Endodermal cell (in vitro differentiated cells): ENCODE results near the gene PLCL2. TPM values are rescaled to one million over a fixed set of nuclear protein-coding genes. Genes with fewer than 3 reads are reported as not detected.

ENCODE experiments used
- DNase-seq: peaks from one replicate; pipeline ENCODE4 v3.0.0-alpha.2; 2017
- H3K27ac ChIP-seq: 2 replicates; pipeline ENCODE4 v1.5.1; 2013; ENCODE audit warnings: mild to moderate bottlenecking, low read depth, low read length, moderate library complexity
- H3K27me3 ChIP-seq: 2 replicates; pipeline ENCODE4 v1.6.1; 2013; ENCODE audit warnings: mild to moderate bottlenecking, low read length, moderate library complexity; ENCODE audit not compliant: insufficient read depth, control insufficient read depth, poor library complexity, severe bottlenecking
- H3K36me3 ChIP-seq: 2 replicates; pipeline ENCODE4 v1.7.0; 2013; ENCODE audit warnings: mild to moderate bottlenecking, low read length, moderate library complexity; ENCODE audit not compliant: control insufficient read depth, insufficient read depth
- H3K4me1 ChIP-seq: one replicate; pipeline ENCODE4 v1.7.0; 2013; ENCODE audit warnings: low read length; ENCODE audit not compliant: control insufficient read depth, insufficient read depth
- H3K4me3 ChIP-seq: 2 replicates; pipeline ENCODE4 v1.5.1; 2013; ENCODE audit warnings: mild to moderate bottlenecking, low read length, moderate library complexity
- H3K9ac ChIP-seq: 2 replicates; pipeline ENCODE4 v1.6.1; 2013; ENCODE audit warnings: mild to moderate bottlenecking, low read length, moderate library complexity; ENCODE audit not compliant: poor library complexity, severe bottlenecking; ENCODE audit errors: extremely low read depth
- H3K9me3 ChIP-seq: 2 replicates; pipeline ENCODE4 v1.6.1; 2013; ENCODE audit warnings: mild to moderate bottlenecking, low read length, moderate library complexity; ENCODE audit not compliant: control insufficient read depth
- H3K27ac Mint-ChIP-seq: 2 replicates; pipeline ENCODE4 v1.8.0; 2020; ENCODE audit warnings: mixed read lengths
- H3K27me3 Mint-ChIP-seq: 2 replicates; pipeline ENCODE4 v1.8.0; 2021; ENCODE audit warnings: mild to moderate bottlenecking, mixed read lengths; ENCODE audit not compliant: insufficient read depth
- H3K36me3 Mint-ChIP-seq: 2 replicates; pipeline ENCODE4 v1.8.0; 2020; ENCODE audit warnings: low read depth, mixed read lengths
- H3K4me1 Mint-ChIP-seq: 2 replicates; pipeline ENCODE4 v1.8.0; 2020; ENCODE audit warnings: mixed read lengths
- H3K4me3 Mint-ChIP-seq: 2 replicates; pipeline ENCODE4 v1.8.0; 2020; ENCODE audit warnings: mild to moderate bottlenecking, moderate library complexity, mixed read lengths
- H3K9me3 Mint-ChIP-seq: 2 replicates; pipeline ENCODE4 v1.8.0; 2020; ENCODE audit warnings: mild to moderate bottlenecking, mixed read lengths
- WGBS, 2 experiments: methylation state at CpG; one replicate each; pipeline versions ENCODE4 v1.1.5 to v1.1.7; 2013; ENCODE audit warnings: missing lambda C conversion rate in 2 of 2, mixed read lengths in 1 of 2; ENCODE audit not compliant: insufficient coverage in 1 of 2, insufficient read length in 1 of 2; 5-methylcytosine and 5-hydroxymethylcytosine counted together
- total RNA-seq, 2 donors: library from RNA; stranded (reverse); fragmentation: NEBNext Ultra II Directional in 1 of 2; extraction: Animal tissue kit (Norgen Biotek cat#: 25700) in 1 of 2; gene quantifications; 2 replicates in 1 of 2; 3 replicates in 1 of 2; pipeline ENCODE4 v1.2.1, GENCODE V29; 2021
- TF ChIP-seq, protein P1 (sequence below): fragments of 200-600 bp; sonication (generic); conservative IDR thresholded peaks from 2 replicates; pipeline ENCODE4 v1.5.0; 2021; ENCODE audit warnings: antibody characterized with exemption, mild to moderate bottlenecking

The PLCL2 gene
- total RNA-seq, 2 donors from 2014 or later = 4.2 to 6.9 TPM

DNA sequence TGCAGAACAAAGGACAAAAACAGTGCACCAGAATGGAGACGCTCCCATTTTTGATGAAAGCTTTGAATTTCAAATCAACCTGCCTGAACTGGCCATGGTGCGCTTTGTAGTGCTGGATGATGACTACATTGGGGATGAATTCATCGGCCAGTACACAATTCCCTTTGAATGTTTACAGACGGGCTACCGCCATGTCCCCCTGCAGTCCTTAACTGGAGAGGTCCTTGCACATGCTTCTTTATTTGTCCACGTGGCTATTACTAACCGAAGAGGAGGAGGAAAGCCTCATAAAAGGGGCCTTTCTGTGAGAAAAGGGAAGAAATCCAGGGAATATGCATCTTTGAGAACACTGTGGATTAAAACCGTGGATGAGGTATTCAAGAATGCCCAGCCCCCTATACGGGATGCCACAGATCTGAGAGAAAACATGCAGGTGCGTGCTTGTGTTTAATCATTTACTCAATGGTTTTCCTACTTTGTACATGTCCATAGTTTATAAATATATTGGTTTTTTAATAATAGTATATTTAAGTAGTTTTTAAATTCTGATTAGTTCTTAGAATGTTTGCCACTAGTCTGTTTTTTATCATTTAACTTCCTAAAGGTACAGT is 127.1 kb downstream of the PLCL2 start:
- Mint-ChIP-seq H3K27me3 (peaks cover 21% of the 10 kb centered on the region), H3K27ac (no peak overlapping the region), H3K36me3 (no peaks in the 10 kb centered on the region), H3K4me3 (no peak overlapping the region), H3K4me1 (peaks cover 20% of the 10 kb centered on the region), H3K9me3 (no peaks in the 10 kb centered on the region)
- TF ChIP-seq, protein P1, sequence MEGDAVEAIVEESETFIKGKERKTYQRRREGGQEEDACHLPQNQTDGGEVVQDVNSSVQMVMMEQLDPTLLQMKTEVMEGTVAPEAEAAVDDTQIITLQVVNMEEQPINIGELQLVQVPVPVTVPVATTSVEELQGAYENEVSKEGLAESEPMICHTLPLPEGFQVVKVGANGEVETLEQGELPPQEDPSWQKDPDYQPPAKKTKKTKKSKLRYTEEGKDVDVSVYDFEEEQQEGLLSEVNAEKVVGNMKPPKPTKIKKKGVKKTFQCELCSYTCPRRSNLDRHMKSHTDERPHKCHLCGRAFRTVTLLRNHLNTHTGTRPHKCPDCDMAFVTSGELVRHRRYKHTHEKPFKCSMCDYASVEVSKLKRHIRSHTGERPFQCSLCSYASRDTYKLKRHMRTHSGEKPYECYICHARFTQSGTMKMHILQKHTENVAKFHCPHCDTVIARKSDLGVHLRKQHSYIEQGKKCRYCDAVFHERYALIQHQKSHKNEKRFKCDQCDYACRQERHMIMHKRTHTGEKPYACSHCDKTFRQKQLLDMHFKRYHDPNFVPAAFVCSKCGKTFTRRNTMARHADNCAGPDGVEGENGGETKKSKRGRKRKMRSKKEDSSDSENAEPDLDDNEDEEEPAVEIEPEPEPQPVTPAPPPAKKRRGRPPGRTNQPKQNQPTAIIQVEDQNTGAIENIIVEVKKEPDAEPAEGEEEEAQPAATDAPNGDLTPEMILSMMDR = no peak
- no peak for DNase-seq
- Histone ChIP-seq H3K4me3 (no peak overlapping the region), H3K27ac (no peak overlapping the region), H3K9me3 (no peaks in the 10 kb centered on the region), H3K36me3 (no peaks in the 10 kb centered on the region), H3K4me1 (peaks cover 5% of the 10 kb centered on the region), H3K27me3 (no peaks in the 10 kb centered on the region), H3K9ac (no peak overlapping the region)
- 93 to 99% methylated on average over 7 to 9 of the region's 10 CpGs for WGBS, 2 experiments

DNA sequence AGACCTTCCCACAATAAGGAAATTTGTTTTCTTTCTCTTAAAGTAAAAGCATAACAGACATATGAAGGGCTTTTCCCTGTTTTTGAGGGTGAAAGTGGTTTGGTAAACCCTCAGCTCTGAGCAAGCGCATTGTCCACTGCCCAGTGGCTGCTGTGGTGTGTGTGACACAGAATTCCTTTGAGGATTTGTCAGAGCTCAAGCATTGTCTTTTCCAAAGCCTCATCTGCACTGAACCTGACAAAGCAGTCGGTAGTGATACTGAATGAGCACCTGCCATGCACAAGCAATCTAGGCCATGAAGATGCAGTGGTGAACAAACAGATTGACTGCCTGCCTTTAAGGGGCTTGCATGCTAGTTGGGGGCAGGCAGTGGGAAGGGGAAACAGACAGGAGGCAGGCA is 128.3 kb downstream of the PLCL2 start:
- Histone ChIP-seq H3K4me1 (peaks cover 5% of the 10 kb centered on the region), H3K9me3 (no peaks in the 10 kb centered on the region), H3K9ac (no peak overlapping the region), H3K4me3 (no peak overlapping the region), H3K27ac (no peak overlapping the region), H3K36me3 (no peaks in the 10 kb centered on the region), H3K27me3 (no peaks in the 10 kb centered on the region)
- no peak overlapping the region for H3K4me3 Mint-ChIP-seq
- peaks cover 11% of the 10 kb centered on the region for H3K27me3 Mint-ChIP-seq
- H3K27ac Mint-ChIP-seq = no peak overlapping the region
- H3K9me3 Mint-ChIP-seq = no peaks in the 10 kb centered on the region
- peaks cover 20% of the 10 kb centered on the region for H3K4me1 Mint-ChIP-seq
- TF ChIP-seq, protein P1 = no peak
- no peaks in the 10 kb centered on the region for H3K36me3 Mint-ChIP-seq
- no peak for DNase-seq
- 40 to 85% methylated on average over 1 to 2 of the region's 2 CpGs for WGBS, 2 experiments

DNA sequence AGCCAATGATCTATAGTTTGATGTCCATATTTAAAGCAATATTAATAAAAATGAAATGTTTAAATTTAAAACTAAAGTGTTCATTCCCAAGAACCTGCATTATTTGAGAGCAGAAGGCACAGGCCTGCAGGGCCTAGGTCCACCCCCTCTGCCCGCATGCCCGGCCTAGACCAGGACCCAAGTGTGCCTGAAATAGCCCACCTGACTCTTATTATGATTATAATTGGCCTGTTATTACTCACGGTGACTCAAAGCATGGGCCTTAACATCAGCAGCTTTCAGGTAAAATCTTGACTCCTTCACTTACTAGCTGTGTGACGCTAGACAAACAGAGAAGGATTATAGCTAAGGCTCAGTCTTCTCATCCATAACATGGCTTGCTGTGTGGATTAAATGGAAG is 128.8 kb downstream of the PLCL2 start:
- TF ChIP-seq, protein P1 = no peak
- Mint-ChIP-seq H3K9me3 (no peaks in the 10 kb centered on the region), H3K27me3 (peaks cover 8% of the 10 kb centered on the region), H3K4me3 (no peak overlapping the region), H3K36me3 (no peaks in the 10 kb centered on the region), H3K27ac (no peak overlapping the region), H3K4me1 (peaks cover 20% of the 10 kb centered on the region)
- Histone ChIP-seq H3K4me3 (no peak overlapping the region), H3K27ac (no peak overlapping the region), H3K9me3 (no peaks in the 10 kb centered on the region), H3K27me3 (no peaks in the 10 kb centered on the region), H3K36me3 (no peaks in the 10 kb centered on the region), H3K9ac (no peak overlapping the region), H3K4me1 (peaks cover 5% of the 10 kb centered on the region)
- 90 to 97% methylated on average over 4 of the region's 4 CpGs for WGBS, 2 experiments
- DNase-seq = no peak
